Esophagus (tissue), 2 donors: Measurements from ENCODE around the gene TMPRSS2. TPM values are rescaled to one million over a fixed set of nuclear protein-coding genes. Genes with fewer than 3 reads are reported as not detected.

ENCODE experiments used
- H3K27ac ChIP-seq, 2 donors: one replicate each; pipeline ENCODE4 v1.5.1; 2013; ENCODE audit warnings: low read depth in 2 of 2, mild to moderate bottlenecking in 2 of 2, inconsistent platforms in 1 of 2, low read length in 1 of 2, moderate library complexity in 1 of 2
- H3K27me3 ChIP-seq, 2 donors: one replicate each; pipeline ENCODE4 v1.6.1; 2013; ENCODE audit warnings: low read length in 2 of 2, control low read depth in 1 of 2, mild to moderate bottlenecking in 1 of 2; ENCODE audit not compliant: insufficient read depth in 2 of 2, control insufficient read depth in 1 of 2
- H3K36me3 ChIP-seq, 2 donors: one replicate each; pipeline ENCODE4 v1.6.1; 2013; ENCODE audit warnings: low read length in 1 of 2; ENCODE audit not compliant: control insufficient read depth in 2 of 2, insufficient read depth in 2 of 2
- H3K4me1 ChIP-seq, 2 donors: one replicate each; pipeline ENCODE4 v1.6.1; 2013; ENCODE audit warnings: low read length in 1 of 2; ENCODE audit not compliant: control insufficient read depth in 2 of 2, insufficient read depth in 2 of 2
- H3K4me3 ChIP-seq, 2 donors: one replicate each; pipeline ENCODE4 v1.5.1; 2013; ENCODE audit warnings: low read length in 2 of 2, mild to moderate bottlenecking in 2 of 2, low read depth in 1 of 2, moderate library complexity in 1 of 2
- H3K9me3 ChIP-seq, 2 donors: one replicate each; pipeline ENCODE4 v1.6.1; 2013; ENCODE audit warnings: mild to moderate bottlenecking in 2 of 2, low read depth in 1 of 2, low read length in 1 of 2, moderate library complexity in 1 of 2; ENCODE audit not compliant: control insufficient read depth in 2 of 2, insufficient read depth in 1 of 2
- WGBS, 2 donors: extraction: QIAGEN DNeasy Blood & Tissue Kit; methylation state at CpG; one replicate each; pipeline ENCODE4 v1.1.7; 2013; 5-methylcytosine and 5-hydroxymethylcytosine counted together
- polyA plus RNA-seq, 2 donors: library from polyadenylated mRNA; stranded (reverse); fragments of 200-250 nt; gene quantifications; one replicate each; pipeline ENCODE4 v1.2.3, GENCODE V29; 2013
- donor health status: healthy with polysubstance abuse.
- donor health status: Bipolar disorder and iron deficiency.

The TMPRSS2 gene
- polyA plus RNA-seq, 2 donors: 29.5 to 66.6 TPM

- Histone ChIP-seq H3K36me3 (peaks cover 30 to 43% of the 10 kb centered on the region in 2 donors), H3K27me3 (no peaks in the 10 kb centered on the region), H3K9me3 (no peaks in the 10 kb centered on the region), H3K4me3 (no peak overlapping the region), H3K4me1 (no peaks in the 10 kb centered on the region), H3K27ac (no peak overlapping the region)
- WGBS, 2 donors: 94 to 97% methylated on average over 11 of the region's 11 CpGs
These were observed 72.3 kb downstream of the TMPRSS2 start for GRCh38 chr21:41435706-41436105.

- Histone ChIP-seq H3K36me3 (peaks cover 30 to 34% of the 10 kb centered on the region in 2 donors), H3K4me3 (no peak overlapping the region), H3K27ac (no peak overlapping the region), H3K27me3 (no peaks in the 10 kb centered on the region), H3K4me1 (no peaks in the 10 kb centered on the region), H3K9me3 (no peaks in the 10 kb centered on the region)
- 87 to 95% methylated on average over 2 of the region's 2 CpGs for WGBS, 2 donors
These were observed 74.4 kb downstream of the TMPRSS2 start for GRCh38 chr21:41433566-41433965.

- Histone ChIP-seq H3K27me3 (no peaks in the 10 kb centered on the region), H3K4me1 (no peaks in the 10 kb centered on the region), H3K36me3 (peaks cover 28 to 31% of the 10 kb centered on the region in 2 donors), H3K27ac (no peak overlapping the region), H3K4me3 (no peak overlapping the region), H3K9me3 (no peaks in the 10 kb centered on the region)
- 88 to 96% methylated on average over 10 of the region's 10 CpGs for WGBS, 2 donors
These were observed 75.1 kb downstream of the TMPRSS2 start for GRCh38 chr21:41432562-41433460.

GRCh38 chr21:41431788-41432548 lies 76.0 kb downstream of the TMPRSS2 start:
- Histone ChIP-seq H3K36me3 (peaks cover 20 to 28% of the 10 kb centered on the region in 2 donors), H3K4me1 (peaks cover 0 to 2% of the 10 kb centered on the region in 2 donors), H3K9me3 (no peaks in the 10 kb centered on the region), H3K27me3 (no peaks in the 10 kb centered on the region), H3K4me3 (no peak overlapping the region), H3K27ac (no peak overlapping the region)
- WGBS, 2 donors: 85 to 92% methylated on average over 16 of the region's 16 CpGs

- no peaks in the 10 kb centered on the region for H3K9me3 ChIP-seq
- peaks cover 0 to 5% of the 10 kb centered on the region in 2 donors for H3K4me1 ChIP-seq
- WGBS, 2 donors: 82 to 83% methylated on average over 9 of the region's 9 CpGs
- H3K27me3 ChIP-seq: no peaks in the 10 kb centered on the region
- H3K36me3 ChIP-seq: peaks cover 13 to 16% of the 10 kb centered on the region in 2 donors
- no peak overlapping the region for H3K4me3 ChIP-seq
- no peak overlapping the region for H3K27ac ChIP-seq
These were observed 78.0 kb downstream of the TMPRSS2 start for GRCh38 chr21:41429925-41430491.

GRCh38 chr21:41429305-41429704 lies 78.7 kb downstream of the TMPRSS2 start:
- Histone ChIP-seq H3K27ac (no peak overlapping the region), H3K27me3 (no peaks in the 10 kb centered on the region), H3K4me1 (peaks cover 0 to 5% of the 10 kb centered on the region in 2 donors), H3K9me3 (no peaks in the 10 kb centered on the region), H3K36me3 (peaks cover 13 to 16% of the 10 kb centered on the region in 2 donors), H3K4me3 (no peak overlapping the region)
- WGBS, 2 donors: 93 to 96% methylated on average over 3 of the region's 3 CpGs

- Histone ChIP-seq H3K4me3 (no peak overlapping the region), H3K27me3 (no peaks in the 10 kb centered on the region), H3K9me3 (no peaks in the 10 kb centered on the region), H3K4me1 (peaks cover 0 to 5% of the 10 kb centered on the region in 2 donors), H3K36me3 (peaks cover 13 to 16% of the 10 kb centered on the region in 2 donors), H3K27ac (no peak overlapping the region)
- 90% methylated on average over 6 of the region's 6 CpGs for WGBS, 2 donors
These were observed 79.1 kb downstream of the TMPRSS2 start for GRCh38 chr21:41428847-41429246.

GRCh38 chr21:41428311-41428710 lies 79.6 kb downstream of the TMPRSS2 start:
- Histone ChIP-seq H3K4me3 (no peak overlapping the region), H3K36me3 (peaks cover 13 to 16% of the 10 kb centered on the region in 2 donors), H3K27me3 (no peaks in the 10 kb centered on the region), H3K27ac (no peak overlapping the region), H3K4me1 (peaks cover 0 to 5% of the 10 kb centered on the region in 2 donors), H3K9me3 (no peaks in the 10 kb centered on the region)
- WGBS, 2 donors: 93 to 97% methylated on average over 8 of the region's 8 CpGs

GRCh38 chr21:41427556-41427955 lies 80.4 kb downstream of the TMPRSS2 start:
- Histone ChIP-seq H3K4me1 (peaks cover 2 to 5% of the 10 kb centered on the region in 2 donors), H3K27ac (no peak overlapping the region), H3K9me3 (no peaks in the 10 kb centered on the region), H3K4me3 (no peak overlapping the region), H3K27me3 (no peaks in the 10 kb centered on the region), H3K36me3 (peaks cover 6 to 10% of the 10 kb centered on the region in 2 donors)
- 87 to 92% methylated on average over 8 of the region's 8 CpGs for WGBS, 2 donors
